Measurements from ENCODE around the gene REN. TPM values are rescaled to one million over a fixed set of nuclear protein-coding genes. Genes with fewer than 3 reads are reported as not detected.

Gene REN
- total RNA-seq, 1 donor from 2014 or later: not detected

Other genes with a start within 250 kb of the REN start
- 58.2 and 61.6 TPM in 2 replicates for gene SOX13, start 93.2 kb downstream of the REN start, total RNA-seq
- 22.6 and 24.5 TPM in 2 replicates for gene ETNK2, start 14.3 kb downstream of the REN start, total RNA-seq
- not detected in 2 replicates for gene KISS1, start 30.2 kb upstream of the REN start, total RNA-seq
- gene GOLT1A, start 47.7 kb upstream of the REN start, total RNA-seq: 4.2 and 5.0 TPM in 2 replicates
- gene PLEKHA6, start 193.6 kb upstream of the REN start, total RNA-seq: 66.9 and 71.5 TPM in 2 replicates
- 42.6 and 43.3 TPM in 2 replicates for gene PPP1R15B, start 245.5 kb upstream of the REN start, total RNA-seq